ENCODE data around the gene OR5AS1.
"Not testable (repeated sequence)": the region's sequence is repeated elsewhere in the genome, so short reads cannot be mapped to it uniquely, and the experiment has no call there.

The OR5AS1 gene

DNA sequence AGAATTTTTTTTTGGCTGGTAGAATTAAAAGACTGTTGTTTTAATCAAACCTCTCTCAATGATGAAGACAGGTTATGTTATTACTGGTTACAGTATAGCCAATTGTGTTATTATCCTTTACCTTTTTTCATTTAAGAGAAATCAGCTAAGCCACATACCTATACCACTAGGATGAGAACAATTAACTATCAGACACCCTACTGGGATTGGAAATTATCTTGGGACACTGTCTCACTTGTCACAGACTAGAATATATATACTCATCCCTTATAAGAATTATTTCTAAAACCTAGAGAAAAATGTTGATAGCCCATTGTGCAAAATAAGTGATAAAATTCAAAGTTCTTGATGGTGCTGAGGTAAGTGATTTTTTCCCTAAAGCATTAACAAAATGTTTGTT, at the start of gene OR5AS1:
Gene OR5AS1 (plus strand): TSS at position 301 of the 400 bp plus-strand sequence. CDS start 2,765 bp downstream, outside the sequence.
- DNase-seq (ENCODE audit: low spot score) = no peak

DNA sequence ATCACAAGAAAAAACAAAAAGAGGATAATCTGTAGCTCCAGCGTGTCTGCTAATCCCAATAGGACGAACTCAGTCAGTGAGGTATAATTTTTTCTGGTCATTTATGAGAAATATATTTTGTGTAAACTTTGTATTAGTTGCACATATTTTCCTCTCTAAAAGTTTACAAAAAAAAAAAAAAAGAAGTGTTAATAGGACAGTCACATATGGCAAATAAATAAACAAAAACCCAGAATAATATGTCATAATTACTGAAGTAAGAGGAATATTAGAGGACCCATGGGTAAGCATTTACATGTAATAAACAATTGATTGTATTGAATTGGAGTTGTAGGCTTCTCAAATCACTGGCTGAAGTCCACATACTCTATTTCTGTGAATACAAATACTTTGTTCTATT, 32.9 kb upstream of the OR5AS1 start, which contains the start of gene OR5F1:
Gene OR5F1 (minus strand): TSS at position 101 of the 400 bp plus-strand sequence. CDS start 0 bp downstream, at position 101.
- no peak for DNase-seq (ENCODE audit: low spot score)

GRCh38 chr11:56010716-56011115, 16.7 kb upstream of the OR5AS1 start:
- no peak for DNase-seq (ENCODE audit: low spot score)

DNA sequence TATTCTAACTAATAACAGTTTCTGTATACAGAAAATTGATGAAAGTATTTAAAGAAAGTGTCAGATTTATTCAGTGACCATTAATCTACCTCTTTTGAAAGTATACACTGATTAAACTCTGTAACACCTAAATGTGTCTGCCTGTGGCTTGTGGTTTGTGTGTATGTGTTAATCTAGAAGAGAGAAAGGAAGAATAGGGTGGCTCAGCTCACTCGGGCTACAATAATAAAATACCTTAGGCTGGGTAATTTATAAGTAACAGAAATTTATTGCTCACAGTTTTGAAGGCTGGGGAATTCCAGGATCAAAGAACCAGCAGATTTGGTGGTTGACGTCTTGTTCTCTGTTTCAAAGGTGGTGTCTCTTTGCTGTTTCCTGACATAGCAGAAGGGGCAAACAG, 13.6 kb upstream of the OR5AS1 start:
- DNase-seq (ENCODE audit: low spot score) = no peak

DNA sequence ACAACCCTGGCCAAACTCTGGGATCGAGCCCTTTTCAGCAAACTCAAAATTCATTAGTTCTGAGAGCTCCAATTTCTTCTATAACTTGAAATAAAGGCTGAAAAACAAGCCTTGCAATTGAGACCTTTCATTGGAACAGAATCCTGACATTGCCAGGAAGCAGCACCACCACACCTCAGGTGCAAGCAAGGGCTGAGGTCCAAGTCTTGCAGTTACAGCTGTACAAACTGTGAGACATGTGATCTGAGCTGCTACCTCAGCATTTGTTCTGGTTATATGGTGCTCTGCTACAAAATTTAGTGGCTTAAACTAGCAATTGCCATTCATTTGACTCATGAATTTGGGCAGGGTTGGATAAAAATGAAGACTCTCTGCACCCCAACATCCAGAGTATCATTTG, 18.1 kb downstream of the OR5AS1 start:
- DNase-seq (ENCODE audit: low spot score) = no peak

DNA sequence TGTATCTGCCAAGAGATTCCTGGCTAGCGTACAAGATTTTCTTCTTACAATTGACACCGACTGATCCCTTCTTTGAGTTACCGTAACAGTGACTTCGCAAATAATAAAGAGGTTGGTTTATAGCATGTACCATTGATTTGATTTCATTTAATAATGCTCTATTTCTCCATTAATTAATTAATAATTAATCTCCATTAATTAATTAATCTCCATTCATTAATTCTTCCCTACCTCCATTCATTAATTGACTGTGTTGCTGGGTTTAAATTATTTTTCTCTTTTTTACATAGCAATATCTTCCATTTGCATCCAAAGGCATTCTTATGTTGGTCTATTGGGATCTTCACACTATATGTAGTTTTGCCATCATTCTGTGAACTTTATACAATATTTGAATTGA, 21.0 kb downstream of the OR5AS1 start:
- no peak for DNase-seq (ENCODE audit: low spot score)

DNA sequence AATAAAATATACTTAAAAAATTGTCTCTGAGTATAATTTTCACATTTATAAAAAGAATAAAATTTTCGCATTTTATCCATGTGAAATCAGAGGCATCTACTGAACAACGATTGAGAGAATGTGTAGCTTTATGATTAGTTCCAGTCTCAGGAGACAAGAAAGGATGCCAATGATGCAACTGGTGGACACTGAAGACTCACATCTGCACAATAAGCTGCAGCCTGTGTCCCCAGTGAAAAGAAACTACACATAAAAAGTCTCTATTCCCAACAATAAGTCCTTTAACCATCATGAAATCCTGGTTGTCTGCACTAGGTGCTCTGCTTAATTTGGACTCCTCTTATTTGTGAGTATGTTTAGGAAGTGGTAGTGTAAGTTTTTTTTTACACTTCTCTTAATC, 22.0 kb downstream of the OR5AS1 start:
- DNase-seq (ENCODE audit: low spot score) = no peak

DNA sequence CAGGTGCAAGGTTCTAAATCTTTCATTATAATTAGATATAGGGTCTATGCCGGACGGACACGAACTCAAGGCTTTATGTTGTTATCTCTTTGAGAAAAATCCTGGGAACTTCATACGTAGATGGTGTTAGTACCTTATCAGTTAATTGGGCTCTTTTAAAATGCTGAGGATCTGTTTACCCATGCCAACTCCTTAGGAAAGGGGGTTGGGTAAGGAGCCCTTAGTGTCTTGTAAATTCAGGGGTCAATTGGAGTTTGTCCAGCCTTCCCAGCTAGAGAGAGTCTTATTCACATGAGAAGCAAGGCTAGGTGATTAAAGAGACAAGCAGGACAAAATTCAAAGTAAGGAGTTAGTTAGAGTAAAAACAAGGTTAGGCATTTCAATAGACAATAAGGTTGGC, 28.9 kb downstream of the OR5AS1 start:
- not testable (repeated sequence) for DNase-seq (ENCODE audit: low spot score)

DNA sequence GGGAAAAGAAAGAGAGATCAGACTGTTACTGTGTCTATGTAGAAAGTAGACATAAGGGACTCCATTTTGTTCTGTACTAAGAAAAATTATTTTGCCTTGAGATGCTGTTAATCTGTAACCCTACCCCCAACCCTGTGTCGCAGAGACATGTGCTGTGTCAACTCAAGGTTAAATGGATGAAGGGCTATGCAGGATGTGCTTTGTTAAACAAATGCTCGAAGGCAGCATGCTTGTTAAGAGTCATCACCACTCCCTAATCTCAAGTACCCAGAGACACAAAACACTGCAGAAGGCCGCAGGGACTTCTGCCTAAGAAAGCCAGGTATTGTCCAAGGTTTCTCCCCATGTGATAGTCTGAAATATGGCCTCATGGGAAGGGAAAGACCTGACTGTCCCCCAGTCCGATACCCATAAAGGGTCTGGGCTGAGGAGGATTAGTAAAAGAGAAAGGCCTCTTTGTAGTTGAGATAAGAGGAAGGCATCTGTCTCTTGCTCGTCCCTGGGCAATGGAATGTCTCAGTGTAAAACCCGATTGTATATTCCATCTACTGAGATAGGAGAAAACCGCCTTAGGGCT, 30.3 kb downstream of the OR5AS1 start:
- not testable (repeated sequence) for DNase-seq (ENCODE audit: low spot score)

DNA sequence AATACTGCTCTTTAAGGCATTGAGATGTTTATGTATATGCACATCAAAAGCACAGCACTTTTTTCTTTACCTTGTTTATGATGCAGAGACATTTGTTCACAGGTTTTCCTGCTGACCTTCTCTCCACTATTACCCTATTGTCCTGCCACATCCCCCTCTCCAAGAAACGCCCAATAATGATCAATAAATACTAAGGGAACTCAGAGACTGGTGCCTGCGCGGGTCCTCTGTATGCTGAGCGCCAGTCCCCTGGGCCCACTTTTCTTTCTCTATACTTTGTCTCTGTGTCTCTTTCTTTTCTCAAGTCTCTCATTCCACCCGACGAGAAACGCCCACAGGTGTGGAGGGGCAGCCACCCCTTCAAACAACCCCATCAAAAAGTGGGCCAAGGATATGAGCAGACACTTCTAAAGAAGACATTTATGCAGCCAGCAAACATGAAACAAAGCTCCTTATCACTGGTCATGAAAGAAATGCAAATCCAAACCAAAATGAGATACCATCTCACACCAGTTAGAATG, 30.9 kb downstream of the OR5AS1 start:
- DNase-seq (ENCODE audit: low spot score) = not testable (repeated sequence)

- no peak for DNase-seq (ENCODE audit: low spot score)
Observed at GRCh38 chr11:56066980-56067379, 39.5 kb downstream of the OR5AS1 start.

Data from ecto neural progenitor cell (in vitro differentiated cells).